Ramos (cell line): ENCODE data around the gene CTSF.
"Not testable (repeated sequence)": the region's sequence is repeated elsewhere in the genome, so short reads cannot be mapped to it uniquely, and the experiment has no call there.

Source experiments
- in situ Hi-C: fragments of 300-500 bp; cut with MboI; formaldehyde crosslinking; loops from one replicate; pipeline ENCODE4 v1.14.3; 2022; ENCODE audit warnings: low sequenced_read_pairs; ENCODE audit not compliant: unreplicated experiment

CTSF gene

DNA sequence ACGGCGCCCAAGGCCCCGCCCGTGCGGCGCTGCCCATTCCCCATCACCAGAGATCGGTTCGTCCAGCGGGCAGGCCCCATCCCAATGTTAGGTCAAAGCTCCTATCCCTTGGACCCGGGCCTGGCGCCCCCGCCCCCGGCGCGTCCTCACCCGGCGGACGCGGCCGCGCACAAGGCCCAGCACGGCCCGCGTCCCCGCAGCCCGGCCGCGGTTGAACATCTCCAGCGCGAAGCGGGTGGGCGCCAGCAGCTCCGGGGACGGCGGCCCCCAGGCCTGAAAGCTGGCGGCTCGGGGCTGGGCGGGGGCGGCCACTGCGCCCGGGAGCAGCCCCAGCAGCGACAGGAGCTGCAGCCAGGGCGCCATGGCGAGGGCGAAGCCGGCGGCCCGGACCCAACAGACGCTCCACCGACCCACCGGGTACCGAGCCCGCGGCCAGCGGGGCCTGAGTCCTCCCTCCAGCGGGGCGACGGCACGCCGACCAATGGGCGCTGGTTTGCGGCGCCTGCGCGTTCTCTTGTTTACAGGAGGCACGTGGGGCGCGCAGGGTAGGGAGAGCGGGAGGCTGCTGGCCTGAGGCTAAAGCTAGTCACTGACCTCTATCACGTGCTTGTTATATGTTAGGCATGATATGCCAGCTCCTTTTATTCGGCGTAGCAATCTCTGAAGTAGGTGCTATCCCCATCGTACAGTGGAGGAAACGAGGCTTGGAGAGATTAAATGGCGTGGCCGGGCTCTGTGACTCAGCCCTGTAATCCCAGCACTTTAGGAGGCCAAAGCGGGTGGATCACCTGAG is at the start of gene CTSF:
Gene CTSF, minus strand, starts transcription at position 483 of the 793 bp plus-strand sequence. Its CDS starts 120 bp downstream, at position 363.
- in situ Hi-C loops, result no loop called here

DNA sequence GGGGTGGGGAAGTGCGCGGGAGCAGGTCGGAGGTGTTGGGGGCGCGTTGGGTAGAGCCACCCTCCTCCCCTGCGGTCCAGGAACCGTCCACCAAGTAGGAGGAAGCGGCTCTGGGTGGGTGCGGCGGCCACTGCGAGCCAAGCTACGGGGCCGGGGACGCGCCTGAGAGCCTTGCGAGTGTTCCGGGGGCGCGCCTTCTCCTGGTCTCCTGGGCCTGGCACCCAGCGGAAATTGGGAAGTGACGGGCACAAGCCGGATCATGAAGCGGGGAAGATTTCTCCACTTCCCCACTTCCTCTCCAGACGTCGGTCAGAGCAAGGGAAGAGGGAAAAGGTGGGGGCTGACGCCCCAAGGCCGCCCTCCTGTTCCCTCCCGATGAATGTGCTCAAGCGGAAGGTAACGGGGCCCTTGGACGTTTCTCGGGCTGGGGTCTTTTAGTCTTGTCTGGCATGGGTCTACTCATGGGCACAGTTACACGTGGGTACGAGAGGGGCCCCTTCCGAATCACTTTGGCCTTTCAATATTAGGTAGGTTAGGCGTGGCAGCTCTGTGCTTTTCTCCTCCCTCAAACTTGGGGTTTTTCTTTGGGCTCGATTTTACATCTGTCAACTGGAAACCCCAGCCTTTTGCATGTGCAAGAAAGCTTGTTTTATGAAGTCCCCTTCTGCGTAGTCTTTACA is 48.9 kb upstream of the CTSF start:
- in situ Hi-C loops, result no loop called here

DNA sequence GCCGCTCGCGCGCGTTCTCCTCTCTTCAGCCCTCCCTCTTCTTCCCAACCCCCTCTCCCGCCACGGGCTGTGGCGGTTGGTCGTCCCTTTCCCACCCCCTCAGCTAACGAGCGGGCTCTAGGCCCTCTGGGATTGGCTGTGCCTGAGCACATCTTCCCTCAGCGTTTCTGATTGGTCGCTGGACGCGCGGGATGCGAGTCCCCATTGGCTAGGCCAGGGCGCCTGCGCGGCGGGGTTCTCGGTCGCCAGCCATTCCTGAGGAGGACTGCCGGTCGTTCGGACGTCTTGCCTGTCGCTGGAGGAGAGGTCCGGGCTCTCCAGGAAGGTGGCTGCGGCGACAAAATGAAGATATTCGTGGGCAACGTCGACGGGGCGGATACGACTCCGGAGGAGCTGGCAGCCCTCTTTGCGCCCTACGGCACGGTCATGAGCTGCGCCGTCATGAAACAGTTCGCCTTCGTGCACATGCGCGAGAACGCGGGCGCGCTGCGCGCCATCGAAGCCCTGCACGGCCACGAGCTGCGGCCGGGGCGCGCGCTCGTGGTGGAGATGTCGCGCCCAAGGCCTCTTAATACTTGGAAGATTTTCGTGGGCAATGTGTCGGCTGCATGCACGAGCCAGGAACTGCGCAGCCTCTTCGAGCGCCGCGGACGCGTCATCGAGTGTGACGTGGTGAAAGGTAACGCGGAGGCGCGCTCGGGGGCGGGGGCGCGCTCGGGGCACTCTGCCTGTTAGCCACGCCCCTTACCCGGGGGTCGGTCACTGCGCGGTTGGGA is 48.2 kb upstream of the CTSF start, which contains the start of gene RBM14:
Gene RBM14, plus strand, starts transcription at position 252 of the 776 bp plus-strand sequence. Its CDS starts 91 bp downstream, at position 343.
- in situ Hi-C loops, result no loop called here

DNA sequence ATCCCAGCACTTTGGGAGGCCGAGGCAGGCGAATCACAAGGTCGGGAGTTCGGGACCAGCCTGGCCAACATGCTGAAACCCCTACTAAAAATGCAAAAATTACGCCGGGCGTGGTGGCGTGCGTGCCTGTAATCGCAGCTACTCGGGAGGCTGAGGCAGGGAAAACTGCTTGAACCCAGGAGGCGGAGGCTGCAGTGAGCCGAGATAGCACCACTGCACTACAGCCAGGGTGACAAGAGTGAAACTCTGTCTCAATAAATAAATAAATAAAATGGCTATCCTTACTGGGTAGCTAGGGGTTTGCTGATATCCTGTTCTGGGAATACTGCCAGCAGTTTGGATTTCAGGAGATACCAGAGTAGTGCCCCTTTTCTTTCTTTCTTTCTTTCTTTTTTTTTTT is 45.7 kb upstream of the CTSF start:
- in situ Hi-C loops, result no loop called here

DNA sequence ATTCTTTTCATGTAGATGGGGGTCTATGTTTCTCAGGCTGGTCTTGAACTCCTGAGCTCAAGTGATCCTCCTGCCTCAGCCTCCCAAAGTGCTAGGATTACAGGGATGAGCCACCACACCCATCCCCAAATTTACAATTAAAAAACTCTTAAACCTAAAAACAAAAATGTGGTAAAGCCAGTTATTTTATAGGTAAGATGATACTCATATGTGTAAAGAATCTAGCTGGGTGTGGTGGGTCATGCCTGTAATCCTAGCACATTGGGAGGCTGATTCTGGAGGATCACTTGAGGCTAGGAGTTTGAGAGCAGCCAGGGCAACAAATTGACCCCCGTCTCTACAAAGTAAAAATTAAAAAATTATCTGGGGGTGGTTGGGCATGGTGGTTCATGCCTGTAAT is 44.1 kb upstream of the CTSF start:
- in situ Hi-C loops, result no loop called here

DNA sequence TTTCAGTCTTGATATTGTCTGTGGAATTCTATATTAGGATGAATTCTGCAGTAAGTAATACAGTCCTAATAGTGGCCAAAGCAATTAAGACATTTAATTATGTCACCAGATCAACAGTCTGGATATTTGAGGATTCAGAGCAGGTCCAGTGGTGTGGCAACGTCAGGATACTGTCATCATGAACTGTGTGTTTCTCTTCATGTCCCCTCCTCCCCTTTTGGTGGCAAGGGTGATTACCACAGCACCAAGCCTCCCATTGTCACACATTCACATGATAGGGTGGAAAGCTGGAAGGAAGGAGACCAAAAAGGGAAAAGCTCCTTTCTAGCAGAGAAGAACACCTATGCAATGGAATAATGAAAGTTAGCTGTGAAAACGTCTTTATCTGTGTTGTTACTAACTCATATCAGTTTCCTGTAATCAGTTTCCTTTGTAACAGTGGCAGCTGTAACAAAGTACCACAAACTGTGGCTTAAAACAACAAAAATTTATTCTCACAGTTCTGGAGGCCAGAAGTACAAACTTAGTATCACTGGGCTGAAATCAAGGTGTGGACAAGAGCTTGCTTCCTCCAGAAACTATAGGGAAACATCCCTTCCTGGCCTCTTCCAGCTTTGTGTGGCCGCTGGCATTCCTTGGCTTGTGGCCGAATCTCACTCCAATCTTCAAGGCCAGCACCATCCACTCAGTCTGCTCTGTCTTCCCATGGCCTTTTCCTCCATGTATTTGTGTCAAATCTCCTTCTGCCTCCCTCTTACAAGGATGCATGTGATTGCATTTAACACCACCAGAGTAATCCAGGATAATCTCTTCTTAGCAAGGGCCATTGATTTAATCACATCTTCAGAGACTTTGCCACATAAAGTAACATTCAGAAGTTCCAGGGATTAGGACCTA is 41.6 kb upstream of the CTSF start:
- in situ Hi-C loops, result no loop called here

DNA sequence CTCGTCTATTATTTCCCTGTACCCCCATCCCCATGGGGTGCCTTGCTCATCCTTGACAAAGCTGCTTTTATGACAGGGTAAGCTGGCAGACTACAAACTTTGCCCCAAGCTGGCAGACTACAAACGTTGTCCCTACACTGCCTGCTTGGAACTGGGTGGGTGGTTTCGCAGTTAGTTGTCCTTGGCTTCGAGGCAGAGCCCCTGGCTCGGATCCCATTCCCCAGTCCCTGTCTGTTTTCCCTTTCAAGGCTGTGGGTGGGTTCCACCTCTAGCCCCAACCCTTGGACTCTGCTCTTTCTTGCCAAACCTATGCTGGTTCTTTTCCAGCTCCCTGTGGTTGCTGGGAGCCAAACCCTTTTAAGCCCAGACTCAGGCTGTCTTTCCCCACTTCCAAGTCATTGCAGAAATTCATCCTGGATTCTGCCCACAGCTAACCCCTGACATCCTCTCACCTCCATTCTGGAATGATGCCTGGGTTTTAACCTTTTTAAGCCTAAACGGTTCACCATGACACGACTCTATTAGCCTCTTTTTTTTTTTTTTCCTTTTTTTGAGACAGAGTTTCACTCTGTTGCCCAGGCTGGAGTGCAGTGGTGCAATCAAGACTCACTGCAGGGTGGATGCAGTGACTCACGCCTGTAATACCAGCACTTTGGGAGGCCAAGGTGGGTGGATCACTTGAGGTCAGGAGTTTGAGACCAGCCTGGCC is 38.9 kb upstream of the CTSF start:
- in situ Hi-C loops, result no loop called here

DNA sequence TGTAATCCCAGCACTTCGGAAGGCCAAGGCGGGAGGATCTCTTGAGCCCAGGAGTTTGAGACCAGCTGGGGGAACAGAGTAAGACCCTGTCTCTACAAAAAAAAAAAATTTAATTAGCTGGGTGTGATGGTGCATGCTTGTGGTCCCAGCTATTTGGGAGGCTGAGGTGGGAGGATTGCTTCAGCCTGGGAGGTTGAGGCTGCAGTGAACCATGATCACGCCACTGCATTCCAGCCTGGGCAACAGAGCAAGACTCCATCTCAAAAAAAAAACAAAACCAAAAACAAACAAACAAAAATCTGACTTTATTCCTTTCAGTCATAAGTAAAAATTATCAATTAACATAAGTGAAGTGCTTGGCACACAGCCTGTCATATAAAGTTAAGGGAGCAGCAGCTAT is 38.2 kb upstream of the CTSF start:
- in situ Hi-C loops, result not testable (repeated sequence)

DNA sequence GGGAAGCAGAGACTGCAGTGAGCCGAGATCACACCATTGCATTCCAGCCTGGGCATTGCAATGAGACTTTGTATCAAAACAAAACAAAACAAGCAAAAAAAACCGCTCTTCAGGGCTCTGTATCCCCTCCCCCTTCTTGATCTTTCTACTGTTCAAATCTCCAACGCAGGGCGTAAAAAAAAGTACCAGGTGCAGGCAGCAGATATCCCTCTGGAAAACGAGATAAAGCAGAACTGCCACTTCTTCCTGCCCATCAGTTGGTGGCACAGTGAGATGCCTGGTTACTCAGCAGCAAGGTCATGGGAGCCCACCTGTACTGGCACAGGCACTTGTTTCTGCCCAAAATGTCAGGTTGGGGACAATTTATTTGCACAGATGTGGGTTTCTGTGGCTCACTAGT is 35.7 kb upstream of the CTSF start:
- in situ Hi-C loops, result no loop called here

DNA sequence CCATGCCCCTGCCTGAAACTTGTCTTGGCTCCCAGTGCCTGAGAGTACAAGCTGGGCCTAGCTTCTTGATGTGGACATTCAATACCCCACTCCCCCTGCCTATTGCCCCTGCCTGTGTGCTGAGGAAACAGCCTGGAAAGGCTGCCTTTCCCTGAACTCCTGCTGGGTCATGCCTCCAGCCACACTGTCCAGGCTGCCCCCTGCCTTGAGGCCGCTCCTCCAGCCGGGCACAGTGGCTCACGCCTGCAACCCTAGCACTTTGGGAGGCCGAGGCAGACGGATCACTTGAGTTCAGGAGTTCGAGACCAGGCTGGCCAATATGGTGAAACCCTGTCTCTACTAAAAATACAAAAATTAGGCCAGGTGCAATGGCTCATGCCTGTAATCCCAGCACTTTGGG is 34.7 kb upstream of the CTSF start:
- in situ Hi-C loops, result no loop called here

DNA sequence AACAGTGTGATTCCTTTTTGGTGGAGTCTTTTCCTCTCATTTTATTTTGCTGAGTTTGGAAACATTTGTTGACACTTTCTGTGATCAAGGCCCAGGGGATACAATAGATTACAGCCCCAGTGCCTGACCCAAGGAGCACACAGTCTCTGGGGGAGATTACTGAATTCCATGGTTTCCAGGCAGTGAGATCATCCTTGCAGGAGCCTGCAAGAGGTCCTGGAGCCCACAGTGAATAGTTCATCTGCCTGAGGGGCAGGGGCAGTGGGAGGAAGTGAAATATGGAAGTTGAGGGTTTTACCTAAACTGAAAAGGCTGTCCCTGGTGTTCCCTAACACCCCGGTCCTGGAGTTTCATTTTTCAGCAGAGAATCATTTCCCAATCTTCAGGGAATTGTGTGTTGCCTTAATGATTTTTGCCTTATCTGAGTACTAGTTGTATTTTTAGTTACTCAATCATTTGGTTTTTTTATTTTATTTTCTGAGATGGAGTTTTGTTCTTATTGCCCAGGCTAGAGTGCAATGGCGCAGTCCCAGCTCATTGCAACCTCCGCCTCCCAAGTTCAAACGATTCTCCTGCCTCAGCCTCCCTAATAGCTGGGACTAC is 32.3 kb upstream of the CTSF start:
- in situ Hi-C loops, result no loop called here

DNA sequence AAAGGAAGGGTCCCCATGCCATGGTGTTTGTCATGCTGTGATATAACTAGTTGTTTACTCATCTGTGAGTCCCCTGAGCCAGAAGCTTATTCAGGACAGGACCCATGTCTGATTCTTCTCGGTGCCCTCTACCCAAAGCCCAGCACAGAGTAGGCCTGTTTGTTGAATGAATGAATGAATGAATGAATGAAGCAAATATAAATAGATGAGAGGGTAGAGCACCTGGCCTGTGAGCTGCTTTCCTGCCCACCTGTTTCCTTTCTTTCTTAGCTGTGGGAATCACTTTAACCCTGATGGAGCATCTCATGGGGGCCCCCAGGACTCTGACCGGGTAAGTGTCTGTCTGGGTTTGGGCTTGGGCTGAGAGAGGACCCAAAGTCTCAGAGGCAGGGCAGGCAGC is 31.8 kb upstream of the CTSF start:
- in situ Hi-C loops, result no loop called here

DNA sequence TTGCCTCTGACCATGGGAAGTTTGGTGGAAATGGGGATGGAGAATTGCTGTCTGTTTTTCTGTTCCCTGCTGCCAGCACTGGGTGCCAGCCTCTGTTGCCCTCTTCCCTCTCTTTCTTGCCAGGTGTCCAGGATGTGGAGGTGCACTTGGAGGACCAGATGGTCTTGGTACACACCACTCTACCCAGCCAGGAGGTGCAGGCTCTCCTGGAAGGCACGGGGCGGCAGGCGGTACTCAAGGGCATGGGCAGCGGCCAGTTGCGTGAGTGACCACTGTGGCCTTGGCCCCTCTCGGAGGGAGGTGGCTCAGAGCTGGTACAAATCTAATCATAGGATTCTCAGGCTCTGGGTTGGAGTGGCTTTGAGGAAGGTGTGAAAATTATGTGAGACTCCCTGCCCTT is 30.6 kb upstream of the CTSF start:
- in situ Hi-C loops, result no loop called here

DNA sequence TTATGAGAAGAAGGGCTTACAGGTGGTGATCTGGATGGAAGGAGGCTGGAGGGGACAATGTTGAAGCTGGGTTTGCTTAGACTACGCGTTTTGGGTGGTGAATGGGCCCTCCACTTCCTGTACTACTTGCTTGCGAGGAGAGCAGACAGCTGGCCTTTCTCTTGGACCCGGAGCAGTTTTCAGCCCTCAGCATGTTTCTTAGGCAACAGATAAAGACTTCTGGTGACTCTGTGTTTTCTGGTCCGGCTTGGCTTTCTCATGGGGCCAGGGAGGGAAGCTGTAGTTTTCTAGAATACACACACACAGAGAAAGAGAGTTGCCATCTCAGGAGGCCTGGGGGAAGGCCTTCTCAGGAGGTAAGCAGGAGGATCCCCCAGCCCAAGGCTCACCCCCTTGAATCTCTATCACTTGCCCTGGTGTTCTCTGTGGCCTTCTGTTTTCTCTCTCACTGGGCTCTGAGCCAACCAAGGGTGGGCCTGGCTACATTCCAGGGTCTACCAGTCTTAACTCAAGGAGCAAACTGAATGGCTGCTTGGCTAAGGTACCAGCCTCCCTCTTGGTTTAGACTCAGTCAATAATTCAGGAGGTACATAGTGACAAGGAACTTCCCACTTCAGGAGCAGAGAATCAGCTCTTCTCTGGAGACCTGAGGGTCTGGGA is 27.0 kb upstream of the CTSF start:
- in situ Hi-C loops, result no loop called here

DNA sequence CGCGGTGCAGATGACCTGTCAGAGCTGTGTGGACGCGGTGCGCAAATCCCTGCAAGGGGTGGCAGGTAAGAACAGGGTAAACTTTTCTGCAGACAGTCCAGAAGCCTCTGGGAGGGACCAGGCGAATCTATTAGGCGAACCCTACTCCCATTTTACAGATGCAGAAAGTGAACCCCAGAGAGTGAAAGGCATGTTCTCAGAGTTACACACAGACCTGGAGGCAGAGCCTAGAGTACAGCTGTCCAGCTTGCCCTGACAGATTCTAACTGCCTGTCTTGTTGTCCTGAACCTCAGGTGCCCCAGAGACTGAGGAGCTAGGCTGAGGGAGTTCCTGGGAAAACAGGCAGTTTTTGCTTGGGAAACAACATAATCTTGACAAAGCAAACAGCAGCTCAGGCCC is 25.2 kb upstream of the CTSF start:
- in situ Hi-C loops, result no loop called here

DNA sequence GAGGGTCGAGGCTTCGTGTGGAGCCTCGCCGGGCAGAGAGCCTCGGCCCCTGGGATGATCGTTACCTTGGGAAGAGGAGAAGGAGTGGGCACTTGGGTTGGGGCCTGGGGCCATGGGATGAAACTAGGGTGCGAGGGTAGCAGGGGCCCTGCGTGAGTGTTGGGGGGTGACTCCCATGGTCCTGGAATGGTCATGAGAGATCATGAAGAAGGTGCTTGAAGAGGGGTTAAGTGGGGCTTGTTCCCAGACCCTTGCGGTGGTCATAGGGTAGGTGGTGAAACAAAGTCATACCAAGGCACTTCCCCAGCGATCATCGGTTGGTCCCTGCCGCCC is 24.9 kb upstream of the CTSF start:
- in situ Hi-C loops, result no loop called here

DNA sequence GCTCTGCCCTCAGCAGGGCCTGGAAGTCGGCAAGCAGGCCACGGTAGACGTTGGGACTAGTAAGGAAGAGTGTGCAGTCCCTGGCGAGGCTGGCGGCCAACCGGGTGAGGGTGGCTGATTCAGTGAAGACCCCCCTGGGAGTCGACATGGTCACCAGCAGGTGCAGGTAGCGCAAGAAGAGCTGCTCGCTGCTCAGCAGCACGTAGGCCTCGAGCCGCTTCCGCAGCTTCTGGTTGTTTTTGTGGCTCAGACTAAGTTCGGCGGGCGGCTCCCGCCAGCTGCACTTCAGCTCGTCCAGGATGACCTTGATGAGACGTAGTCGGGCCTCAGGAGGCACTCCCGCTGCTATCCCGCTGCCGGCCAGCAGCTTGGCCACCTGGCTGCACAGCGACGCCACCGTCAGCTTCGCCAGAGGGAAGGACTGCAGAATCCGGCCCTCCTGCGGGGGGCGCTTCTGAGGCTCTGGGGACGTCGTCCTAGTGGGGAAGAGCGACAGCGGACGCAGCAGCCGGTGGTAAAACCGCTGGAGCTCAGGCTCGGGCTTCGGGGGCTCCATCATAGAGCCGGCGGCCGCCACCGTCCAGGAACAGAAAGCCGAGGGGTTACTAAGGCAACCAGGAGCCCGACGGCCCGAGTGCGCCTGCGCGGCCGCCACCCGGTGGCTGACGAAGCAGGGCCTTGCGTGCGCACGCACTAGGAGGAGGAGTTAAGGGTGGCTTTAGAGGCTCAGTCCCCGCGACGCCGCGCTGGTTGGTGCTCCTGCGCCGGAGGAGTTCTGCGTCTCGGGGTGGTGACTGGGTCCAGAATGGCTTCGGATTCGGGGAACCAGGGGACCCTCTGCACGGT is 24.3 kb upstream of the CTSF start, which contains the start of the genes CCDC87 and CCS:
Gene CCDC87, minus strand, starts transcription at position 607 of the 846 bp plus-strand sequence. Its CDS starts 48 bp downstream, at position 559.
Gene CCS, plus strand, starts transcription at position 729 of the 846 bp plus-strand sequence. Its CDS starts 77 bp downstream, at position 806.
- in situ Hi-C loops, result no loop called here
